GM23248 (cell line): ENCODE data around the gene GDAP2. TPM values are rescaled to one million over a fixed set of nuclear protein-coding genes. Genes with fewer than 3 reads are reported as not detected.

ENCODE experiments used
- DNase-seq: peaks from one replicate; pipeline ENCODE4 v3.0.0-alpha.2; 2015
- H2AFZ ChIP-seq: fragments of 200-600 bp; sonication (generic); 2 replicates; pipeline ENCODE4 v1.6.1; 2016; ENCODE audit warnings: antibody characterized with exemption
- H3F3A ChIP-seq: fragments of 200-600 bp; sonication (generic); 2 replicates; pipeline ENCODE4 v1.6.1; 2016; ENCODE audit warnings: mild to moderate bottlenecking, antibody characterized with exemption, mixed run types; ENCODE audit not compliant: insufficient read depth
- H3K27ac ChIP-seq: fragments of 200-600 bp; sonication (generic); 2 replicates; pipeline ENCODE4 v1.5.1; 2016; ENCODE audit warnings: mild to moderate bottlenecking
- H3K27me3 ChIP-seq: fragments of 200-600 bp; sonication (generic); replicated peaks from 2 replicates; pipeline ENCODE4 v1.6.1; 2016; ENCODE audit warnings: mild to moderate bottlenecking; ENCODE audit not compliant: insufficient read depth
- H3K36me3 ChIP-seq: fragments of 200-600 bp; sonication (generic); 2 replicates; pipeline ENCODE4 v1.6.1; 2016; ENCODE audit warnings: low read depth, mild to moderate bottlenecking
- H3K4me1 ChIP-seq: fragments of 200-600 bp; sonication (generic); 2 replicates; pipeline ENCODE4 v1.6.1; 2016; ENCODE audit warnings: mild to moderate bottlenecking; ENCODE audit not compliant: insufficient read depth
- H3K4me2 ChIP-seq: fragments of 200-600 bp; sonication (generic); one replicate; pipeline ENCODE4 v1.6.1; 2016; ENCODE audit warnings: mild to moderate bottlenecking; ENCODE audit not compliant: unreplicated experiment
- H3K4me3 ChIP-seq: fragments of 200-600 bp; sonication (generic); 2 replicates; pipeline ENCODE4 v1.5.1; 2016; ENCODE audit warnings: mild to moderate bottlenecking
- H3K79me2 ChIP-seq: fragments of 200-600 bp; sonication (generic); 2 replicates; pipeline ENCODE4 v1.6.1; 2016; ENCODE audit warnings: mild to moderate bottlenecking; ENCODE audit not compliant: insufficient read depth
- H3K9ac ChIP-seq: fragments of 200-600 bp; sonication (generic); 2 replicates; pipeline ENCODE4 v1.6.1; 2016; ENCODE audit warnings: mild to moderate bottlenecking
- H3K9me2 ChIP-seq: fragments of 200-600 bp; sonication (generic); 2 replicates; pipeline ENCODE4 v1.6.1; 2016; ENCODE audit warnings: mixed run types, mild to moderate bottlenecking, moderate library complexity; ENCODE audit not compliant: insufficient read depth
- H3K9me3 ChIP-seq: fragments of 200-600 bp; sonication (generic); one replicate; pipeline ENCODE4 v1.6.1; 2017; ENCODE audit warnings: low read depth
- H4K20me1 ChIP-seq: fragments of 200-600 bp; sonication (generic); 2 replicates; pipeline ENCODE4 v1.6.0; 2016; ENCODE audit not compliant: insufficient read depth
- EZH2 ChIP-seq: fragments of 200-600 bp; sonication (generic); IDR thresholded peaks from 2 replicates; pipeline ENCODE4 v1.6.1; 2018; ENCODE audit warnings: antibody characterized with exemption, mild to moderate bottlenecking; ENCODE audit not compliant: insufficient read depth, poor library complexity, severe bottlenecking
- EZH2phosphoT487 ChIP-seq: fragments of 200-600 bp; sonication (generic); IDR thresholded peaks from 2 replicates; pipeline ENCODE4 v1.6.1; 2018; ENCODE audit warnings: antibody characterized with exemption, moderate library complexity, mild to moderate bottlenecking, low read depth; ENCODE audit not compliant: insufficient read depth
- WGBS, 2 experiments: methylation state at CpG; one replicate each; pipeline ENCODE4 v1.1.6; 2015 to 2017; ENCODE audit warnings: low lambda C conversion rate in 2 of 2, low coverage in 1 of 2; ENCODE audit errors: missing lambda C conversion rate in 2 of 2; 5-methylcytosine and 5-hydroxymethylcytosine counted together
- in situ Hi-C: fragments of 300-500 bp; cut with MboI; formaldehyde crosslinking; loops from 2 replicates; pipeline ENCODE4 v1.15.0; 2020
- polyA plus RNA-seq: library from polyadenylated mRNA; unstranded; fragments of >200 nt; fragmentation: Nextera tagmentation; extraction: Ambion mirVana; gene quantifications from 2 replicates; pipeline ENCODE4 v1.2.1, GENCODE V29; 2016
- total RNA-seq: library from RNA; depleted of rRNA; stranded (reverse); fragments of >200 nt; shearing (Covaris generic); gene quantifications from 2 replicates; pipeline ENCODE4 v1.2.3, GENCODE V29; 2014; rRNA removed

The GDAP2 gene
- total RNA-seq = 17.9 and 22.6 TPM in 2 replicates
- 19.1 and 19.6 TPM in 2 replicates for polyA plus RNA-seq

- peak within 1 kb of the TSS; percentile 95 for H2AFZ ChIP-seq
- peak within 1 kb of the TSS; percentile 59 for H3K27ac ChIP-seq
- H3K4me3 ChIP-seq = peak within 1 kb of the TSS; percentile 97
- H3K79me2 ChIP-seq = peaks cover 92% of the 10 kb centered on the region
- H3K4me2 ChIP-seq = peak within 1 kb of the TSS; percentile 97
- 1% methylated on average over 47 to 63 of the region's 64 CpGs for WGBS, 2 experiments
- peak; percentile 99 for DNase-seq
- H3K4me1 ChIP-seq = peaks cover 32% of the 10 kb centered on the region
- H3K9me3 ChIP-seq = no peaks in the 10 kb centered on the region
- H3K9me2 ChIP-seq = no peaks in the 10 kb centered on the region
- H3K9ac ChIP-seq = peak within 1 kb of the TSS; percentile 83
- peaks cover 3% of the 10 kb centered on the region; the same call in 1 of the 2 replicates for H4K20me1 ChIP-seq
- H3K36me3 ChIP-seq = no peaks in the 10 kb centered on the region
- H3F3A ChIP-seq = peaks cover 10% of the 10 kb centered on the region
- no peaks in the 10 kb centered on the region for H3K27me3 ChIP-seq
- TF ChIP-seq EZH2 (no peak), EZH2phosphoT487 (no peak)
- in situ Hi-C loops = no loop called here
These were observed at the start of gene GDAP2, which contains the start of gene WDR3 for GRCh38 chr1:117929343-117930172. Gene GDAP2 (minus strand): TSS chr1:117929621. CDS start chr1:117920357, 9,264 bp downstream. Gene WDR3 (plus strand): TSS chr1:117929739. CDS start chr1:117933320, 3,581 bp downstream.

GRCh38 chr1:117976381-117976780 is 47.0 kb upstream of the GDAP2 start:
- Histone ChIP-seq H3K36me3 (no peaks in the 10 kb centered on the region), H4K20me1 (no peaks in the 10 kb centered on the region), H3K4me3 (no peak overlapping the region), H2AFZ (no peak overlapping the region), H3F3A (no peaks in the 10 kb centered on the region), H3K27ac (no peak overlapping the region), H3K27me3 (peaks cover 14% of the 10 kb centered on the region), H3K4me2 (no peak overlapping the region), H3K79me2 (no peaks in the 10 kb centered on the region), H3K4me1 (no peaks in the 10 kb centered on the region), H3K9ac (no peak overlapping the region), H3K9me2 (no peaks in the 10 kb centered on the region), H3K9me3 (no peaks in the 10 kb centered on the region)
- TF ChIP-seq EZH2phosphoT487 = no peak
- no peak for TF ChIP-seq EZH2
- in situ Hi-C loops = no loop called here
- no peak for DNase-seq
- 56 to 57% methylated on average over 3 of the region's 3 CpGs for WGBS, 2 experiments

- no peak overlapping the region for H2AFZ ChIP-seq
- in situ Hi-C loops = no loop called here
These were observed 42.4 kb upstream of the GDAP2 start for GRCh38 chr1:117971777-117972176.

GRCh38 chr1:117970252-117970651 is 40.8 kb upstream of the GDAP2 start:
- H3K9me3 ChIP-seq = no peaks in the 10 kb centered on the region
- no peak overlapping the region for H3K9ac ChIP-seq
- H3K79me2 ChIP-seq = no peaks in the 10 kb centered on the region
- TF ChIP-seq EZH2 (no peak), EZH2phosphoT487 (no peak)
- in situ Hi-C loops = no loop called here
- H3F3A ChIP-seq = 0 out of 2 replicates have a peak, but pooled peaks cover 5% of the 10 kb centered on the region
- 71 to 76% methylated on average over 9 of the region's 9 CpGs for WGBS, 2 experiments
- H3K9me2 ChIP-seq = no peaks in the 10 kb centered on the region
- H3K4me2 ChIP-seq = no peak overlapping the region
- no peak overlapping the region for H3K4me3 ChIP-seq
- no peak overlapping the region for H3K27ac ChIP-seq
- H3K36me3 ChIP-seq = no peaks in the 10 kb centered on the region
- H3K4me1 ChIP-seq = no peaks in the 10 kb centered on the region
- H2AFZ ChIP-seq = no peak overlapping the region
- H3K27me3 ChIP-seq = no peaks in the 10 kb centered on the region
- no peak for DNase-seq
- H4K20me1 ChIP-seq = no peaks in the 10 kb centered on the region

More at GRCh38 chr1:117971777-117972176, 42.4 kb upstream of the GDAP2 start:
- Histone ChIP-seq H3K4me3 (no peak overlapping the region), H3K36me3 (no peaks in the 10 kb centered on the region), H3K4me2 (no peak overlapping the region), H3K27me3 (no peaks in the 10 kb centered on the region), H3F3A (0 out of 2 replicates have a peak, but pooled peaks cover 5% of the 10 kb centered on the region), H3K4me1 (no peaks in the 10 kb centered on the region), H4K20me1 (no peaks in the 10 kb centered on the region), H3K9me3 (no peaks in the 10 kb centered on the region), H3K9me2 (no peaks in the 10 kb centered on the region), H3K9ac (no peak overlapping the region), H3K79me2 (no peaks in the 10 kb centered on the region), H3K27ac (no peak overlapping the region)
- DNase-seq = no peak
- TF ChIP-seq EZH2phosphoT487 = no peak
- TF ChIP-seq EZH2 = no peak
